ENCODE results near the gene NOXA1. TPM values are rescaled to one million over a fixed set of nuclear protein-coding genes. Genes with fewer than 3 reads are reported as not detected.

Gene NOXA1
- total and polyA plus RNA-seq, 3 donors from 2014 or later: 2.5 to 8.0 (median 4.6) TPM

DNA sequence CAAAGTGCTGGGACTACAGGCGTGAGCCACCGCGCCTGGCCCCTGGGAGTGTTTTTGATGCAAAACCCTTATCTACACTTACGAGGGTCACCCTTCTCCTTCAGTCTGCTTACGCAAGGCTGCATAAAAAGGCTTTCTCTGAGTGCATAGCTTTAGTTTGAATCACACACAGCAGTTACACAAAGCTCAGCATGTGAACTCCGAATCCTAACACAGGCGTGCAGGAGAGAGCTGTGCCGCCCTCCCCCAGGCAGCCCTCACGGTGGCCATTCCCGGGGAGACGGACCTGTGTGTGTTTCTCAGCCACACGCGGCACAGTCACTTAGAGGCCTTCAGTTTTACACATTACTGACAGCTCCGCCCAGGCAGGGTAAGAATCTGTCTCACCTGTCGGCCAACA is 27.0 kb upstream of the NOXA1 start:
- TF ChIP-seq, protein P1, sequence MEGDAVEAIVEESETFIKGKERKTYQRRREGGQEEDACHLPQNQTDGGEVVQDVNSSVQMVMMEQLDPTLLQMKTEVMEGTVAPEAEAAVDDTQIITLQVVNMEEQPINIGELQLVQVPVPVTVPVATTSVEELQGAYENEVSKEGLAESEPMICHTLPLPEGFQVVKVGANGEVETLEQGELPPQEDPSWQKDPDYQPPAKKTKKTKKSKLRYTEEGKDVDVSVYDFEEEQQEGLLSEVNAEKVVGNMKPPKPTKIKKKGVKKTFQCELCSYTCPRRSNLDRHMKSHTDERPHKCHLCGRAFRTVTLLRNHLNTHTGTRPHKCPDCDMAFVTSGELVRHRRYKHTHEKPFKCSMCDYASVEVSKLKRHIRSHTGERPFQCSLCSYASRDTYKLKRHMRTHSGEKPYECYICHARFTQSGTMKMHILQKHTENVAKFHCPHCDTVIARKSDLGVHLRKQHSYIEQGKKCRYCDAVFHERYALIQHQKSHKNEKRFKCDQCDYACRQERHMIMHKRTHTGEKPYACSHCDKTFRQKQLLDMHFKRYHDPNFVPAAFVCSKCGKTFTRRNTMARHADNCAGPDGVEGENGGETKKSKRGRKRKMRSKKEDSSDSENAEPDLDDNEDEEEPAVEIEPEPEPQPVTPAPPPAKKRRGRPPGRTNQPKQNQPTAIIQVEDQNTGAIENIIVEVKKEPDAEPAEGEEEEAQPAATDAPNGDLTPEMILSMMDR (IDR thresholded peaks at IDR 0.05): no peak
- TF ChIP-seq POLR2A (IDR thresholded peaks at IDR 0.05): no peak
- intact Hi-C loops (cut with DNase I; ENCODE audit: low total_unique reads): no loop called here
- H3K27ac ChIP-seq: no peak overlapping the region
- no peak for DNase-seq
- H3K27me3 ChIP-seq: no peaks in the 10 kb centered on the region
- no peaks in the 10 kb centered on the region for H3K36me3 ChIP-seq (ENCODE audit: low read depth, missing control alignments)
- H3K4me3 ChIP-seq: no peak overlapping the region
- H3K9me3 ChIP-seq: no peaks in the 10 kb centered on the region
- H3K4me1 ChIP-seq: peaks cover 13% of the 10 kb centered on the region
- WGBS, 2 donors: 86 to 88% methylated on average over 14 to 15 of the region's 15 CpGs

DNA sequence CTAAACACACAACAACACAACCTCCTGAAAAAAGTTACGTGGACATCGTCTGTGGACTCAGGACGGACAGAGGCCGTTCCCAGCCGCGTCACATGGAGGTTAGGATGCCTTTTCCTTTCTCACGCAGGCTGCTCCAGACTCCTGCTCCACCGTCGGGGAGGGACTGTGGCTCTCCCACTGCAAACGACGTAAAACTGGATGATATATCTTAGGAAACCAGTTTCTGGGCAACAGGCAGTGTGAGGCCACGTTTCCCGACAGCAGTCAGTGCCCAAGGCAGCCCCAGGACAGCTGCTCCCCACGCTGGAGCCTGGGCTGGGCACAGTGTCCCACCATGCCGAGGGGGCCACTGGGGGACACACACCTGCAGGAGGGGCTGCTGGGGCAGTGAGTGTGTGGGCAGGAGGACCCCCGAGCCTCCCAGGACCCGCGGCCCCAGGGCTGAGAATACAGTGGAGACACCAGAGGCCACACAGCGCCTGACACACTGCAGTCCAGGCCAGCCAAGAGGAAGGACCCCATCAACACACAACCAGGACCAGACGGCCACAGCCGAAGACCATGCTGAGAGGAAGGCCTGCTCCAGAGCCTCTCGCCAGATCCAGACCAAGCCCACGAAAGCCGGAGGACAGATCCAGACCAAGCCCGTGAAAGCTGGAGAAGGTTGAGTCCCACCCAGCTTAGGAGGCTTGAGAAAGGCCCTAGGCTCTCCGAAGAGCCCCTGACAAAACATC is 26.4 kb upstream of the NOXA1 start:
- H3K4me1 ChIP-seq: peaks cover 13% of the 10 kb centered on the region
- no peaks in the 10 kb centered on the region for H3K27me3 ChIP-seq
- intact Hi-C loops (cut with DNase I; ENCODE audit: low total_unique reads): no loop called here
- TF ChIP-seq, protein P1 (IDR thresholded peaks at IDR 0.05): no peak
- no peak overlapping the region for H3K27ac ChIP-seq
- H3K4me3 ChIP-seq: no peak overlapping the region
- no peaks in the 10 kb centered on the region for H3K9me3 ChIP-seq
- 93 to 96% methylated on average over 21 to 26 of the region's 26 CpGs for WGBS, 2 donors
- H3K36me3 ChIP-seq (ENCODE audit: low read depth, missing control alignments): no peaks in the 10 kb centered on the region
- DNase-seq: no peak

DNA sequence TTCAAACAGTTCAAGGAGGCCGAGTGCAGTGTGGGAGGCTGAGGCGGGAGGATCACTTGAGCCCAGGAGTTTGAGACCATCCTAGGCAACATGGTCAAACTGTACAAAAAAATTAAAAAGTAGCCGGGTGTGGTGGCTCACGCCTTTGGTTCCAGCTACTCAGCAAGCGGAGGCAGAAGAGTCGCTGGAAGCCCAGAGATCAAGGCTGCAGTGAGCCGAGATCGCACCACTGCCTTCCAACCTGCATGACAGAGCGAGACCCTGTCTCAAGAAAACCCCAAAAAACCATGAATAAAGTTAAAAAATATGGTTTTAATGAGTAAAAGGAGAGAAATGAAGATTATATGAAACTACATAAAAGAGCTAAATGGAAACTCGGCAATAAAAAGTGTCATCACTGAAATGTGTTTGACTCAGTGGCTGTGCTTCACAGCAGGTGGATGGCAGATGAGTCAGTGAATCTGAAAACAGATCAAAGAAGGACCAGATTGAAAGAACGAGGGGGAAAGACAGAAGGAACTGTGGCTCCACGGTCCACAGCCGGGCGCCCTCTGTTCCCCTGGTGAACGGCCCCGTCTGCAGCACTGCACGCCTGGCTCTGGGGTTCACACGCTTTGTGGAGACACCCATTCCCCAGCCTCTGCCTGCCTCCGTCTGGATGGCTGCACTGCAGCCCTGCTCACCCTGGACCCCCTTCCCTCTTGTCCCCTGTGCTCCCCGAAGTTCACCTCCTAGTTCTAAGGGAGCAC is 25.3 kb upstream of the NOXA1 start:
- peaks cover 13% of the 10 kb centered on the region for H3K4me1 ChIP-seq
- WGBS, 2 donors: 94 to 95% methylated on average over 20 of the region's 20 CpGs
- intact Hi-C loops (cut with DNase I; ENCODE audit: low total_unique reads): no loop called here

DNA sequence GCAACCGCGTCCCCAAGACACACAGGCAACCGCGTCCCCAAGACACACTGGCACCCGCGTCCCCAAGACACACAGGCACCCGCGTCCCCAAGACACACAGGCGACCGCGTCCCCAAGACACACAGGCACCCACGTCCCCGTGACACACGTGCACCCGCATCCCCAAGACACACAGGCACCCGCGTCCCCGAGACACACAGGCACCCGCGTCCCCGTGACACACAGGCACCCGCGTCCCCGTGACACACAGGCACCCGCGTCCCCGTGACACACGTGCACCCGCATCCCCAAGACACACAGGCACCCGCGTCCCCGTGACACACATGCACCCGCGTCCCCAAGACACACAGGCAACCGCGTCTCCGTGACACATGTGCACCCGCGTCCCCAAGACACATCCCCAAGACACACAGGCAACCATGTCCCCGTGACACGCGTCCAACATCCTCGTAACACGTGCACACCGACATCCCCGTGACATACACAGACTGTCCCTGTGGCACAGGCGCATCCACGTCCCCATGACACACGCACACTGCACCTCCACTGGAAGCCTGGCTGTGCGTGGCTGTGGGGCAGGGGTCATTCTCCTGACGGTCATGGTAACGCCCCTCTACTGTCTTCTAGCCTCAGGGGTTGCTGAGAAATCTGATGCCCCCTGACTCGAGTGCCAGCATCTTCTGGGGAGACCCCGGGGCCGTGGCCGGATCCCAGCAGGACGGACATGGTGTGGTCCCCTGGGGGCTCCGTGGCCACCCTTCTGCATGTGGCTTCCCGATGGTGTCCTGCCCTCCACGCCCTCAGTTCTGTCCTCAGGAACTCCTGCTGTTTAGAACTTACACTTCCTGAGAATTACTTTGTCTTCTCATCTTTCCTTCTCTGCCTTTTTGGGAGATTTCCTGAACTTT is 24.4 kb upstream of the NOXA1 start:
- TF ChIP-seq POLR2A (IDR thresholded peaks at IDR 0.05): no peak
- TF ChIP-seq, protein P1 (IDR thresholded peaks at IDR 0.05): no peak
- no peak overlapping the region for H3K27ac ChIP-seq
- intact Hi-C loops (cut with DNase I; ENCODE audit: low total_unique reads): no loop called here
- H3K27me3 ChIP-seq: no peaks in the 10 kb centered on the region
- WGBS, 2 donors: 92 to 96% methylated on average over 56 to 60 of the region's 60 CpGs
- DNase-seq: no peak
- H3K4me1 ChIP-seq: peaks cover 13% of the 10 kb centered on the region
- no peaks in the 10 kb centered on the region for H3K9me3 ChIP-seq
- no peaks in the 10 kb centered on the region for H3K36me3 ChIP-seq (ENCODE audit: low read depth, missing control alignments)
- no peak overlapping the region for H3K4me3 ChIP-seq

More for the DNA sequence above, 25.3 kb upstream of the NOXA1 start:
- no peak for TF ChIP-seq POLR2A (IDR thresholded peaks at IDR 0.05)
- TF ChIP-seq, protein P1 (IDR thresholded peaks at IDR 0.05): no peak
- Histone ChIP-seq H3K4me3 (no peak overlapping the region), H3K27ac (no peak overlapping the region), H3K27me3 (no peaks in the 10 kb centered on the region), H3K9me3 (no peaks in the 10 kb centered on the region), H3K36me3 (ENCODE audit: low read depth, missing control alignments) (no peaks in the 10 kb centered on the region)
- no peak for DNase-seq

Measured in testis (tissue), 3 donors.